Neural cell (in vitro differentiated cells): ENCODE data around the gene DMWD. TPM values are rescaled to one million over a fixed set of nuclear protein-coding genes. Genes with fewer than 3 reads are reported as not detected.

Source experiments
- H2AFZ ChIP-seq: fragments of 200-600, 300-800 bp; sonication (generic), shearing (Covaris generic); 2 replicates; pipeline ENCODE4 v1.6.0; 2014; ENCODE audit warnings: low read depth, mild to moderate bottlenecking, antibody characterized with exemption, low read length, moderate library complexity
- H3F3A ChIP-seq: fragments of 200-600 bp; shearing (Covaris generic); 2 replicates; pipeline ENCODE4 v1.6.1; 2016; ENCODE audit warnings: mild to moderate bottlenecking, moderate library complexity, mixed read lengths, antibody characterized with exemption, low read length; ENCODE audit not compliant: insufficient read depth, poor library complexity, severe bottlenecking
- H3K27ac ChIP-seq: fragments of 200-600, 300-800 bp; sonication (generic), shearing (Covaris generic); 2 replicates; pipeline ENCODE4 v1.5.1; 2014; ENCODE audit warnings: mild to moderate bottlenecking, low read length, moderate library complexity
- H3K27me3 ChIP-seq: fragments of 300-800, 200-600 bp; sonication (generic), shearing (Covaris generic); 2 replicates; pipeline ENCODE4 v1.6.0; 2014; ENCODE audit warnings: mild to moderate bottlenecking, low read depth, low read length, moderate library complexity; ENCODE audit not compliant: insufficient read depth
- H3K36me3 ChIP-seq: fragments of 300-800, 200-600 bp; sonication (generic), shearing (Covaris generic); 2 replicates; pipeline ENCODE4 v1.5.1; 2014; ENCODE audit warnings: mild to moderate bottlenecking, antibody characterized with exemption, low read length, moderate library complexity; ENCODE audit not compliant: insufficient read depth
- H3K4me2 ChIP-seq: fragments of 300-800, 200-600 bp; sonication (generic), shearing (Covaris generic); 2 replicates; pipeline ENCODE4 v1.6.0; 2014; ENCODE audit warnings: mild to moderate bottlenecking, low read length
- H3K4me3 ChIP-seq: fragments of 300-800, 200-600 bp; sonication (generic), shearing (Covaris generic); 2 replicates; pipeline ENCODE4 v1.5.1; 2014; ENCODE audit warnings: mild to moderate bottlenecking, low read length, moderate library complexity
- H3K79me2 ChIP-seq: fragments of 200-600 bp; shearing (Covaris generic); replicated peaks from 2 replicates; pipeline ENCODE4 v1.6.0; 2014; ENCODE audit warnings: mild to moderate bottlenecking, low read length, moderate library complexity; ENCODE audit not compliant: insufficient read depth
- H3K9ac ChIP-seq: fragments of 300-800, 200-600 bp; sonication (generic), shearing (Covaris generic); 2 replicates; pipeline ENCODE4 v1.6.1; 2016; ENCODE audit warnings: mild to moderate bottlenecking, low read length, mixed read lengths
- H3K9me2 ChIP-seq: fragments of 200-600 bp; shearing (Covaris generic); 2 replicates; pipeline ENCODE4 v1.6.1; 2016; ENCODE audit warnings: mild to moderate bottlenecking, low read length, mixed read lengths; ENCODE audit not compliant: insufficient read depth
- H3K9me3 ChIP-seq: fragments of 200-600, 300-800 bp; sonication (generic), shearing (Covaris generic); 2 replicates; pipeline ENCODE4 v1.6.1; 2016; ENCODE audit warnings: mild to moderate bottlenecking, mixed run types, low read length, moderate library complexity, mixed read lengths
- H4K20me1 ChIP-seq: fragments of 200-600 bp; shearing (Covaris generic); 2 replicates; pipeline ENCODE4 v1.6.1; 2016; ENCODE audit warnings: mild to moderate bottlenecking, mixed run types; ENCODE audit not compliant: insufficient read depth
- EP300 ChIP-seq: fragments of 450-650 bp; conservative IDR thresholded peaks from 2 replicates; pipeline ENCODE4 v1.6.1; 2014; ENCODE audit warnings: antibody characterized with exemption, mild to moderate bottlenecking, moderate library complexity; ENCODE audit not compliant: poor library complexity, severe bottlenecking
- EZH2 ChIP-seq: fragments of 200-600, 300-800 bp; shearing (Covaris generic), sonication (generic); IDR thresholded peaks from 2 replicates; pipeline ENCODE4 v1.6.1; 2014; ENCODE audit warnings: antibody characterized with exemption, low read length, borderline replicate concordance, mild to moderate bottlenecking; ENCODE audit not compliant: insufficient read depth, poor library complexity, severe bottlenecking
- MXI1 ChIP-seq: fragments of 450-650 bp; conservative IDR thresholded peaks from 2 replicates; pipeline ENCODE4 v1.6.1; 2014; ENCODE audit warnings: antibody characterized with exemption, mild to moderate bottlenecking; ENCODE audit not compliant: poor library complexity, severe bottlenecking
- POLR2AphosphoS5 ChIP-seq: IDR thresholded peaks from 2 replicates; pipeline ENCODE4 v1.6.1; 2012
- RAD21 ChIP-seq: fragments of 450-650 bp; conservative IDR thresholded peaks from 2 replicates; pipeline ENCODE4 v1.6.1; 2014; ENCODE audit warnings: antibody characterized with exemption, mild to moderate bottlenecking, moderate library complexity
- SMC3 ChIP-seq: fragments of 450-650 bp; conservative IDR thresholded peaks from 2 replicates; pipeline ENCODE4 v1.6.1; 2014; ENCODE audit warnings: antibody characterized with exemption, mild to moderate bottlenecking, moderate library complexity; ENCODE audit not compliant: poor library complexity
- TAF1 ChIP-seq: IDR thresholded peaks from 2 replicates; pipeline ENCODE4 v1.6.1; 2012; ENCODE audit warnings: low read depth
- polyA plus RNA-seq: library from polyadenylated mRNA; depleted of rRNA; stranded (reverse); fragments of >200 nt; gene quantifications from 2 replicates; pipeline ENCODE4 v1.2.3, GENCODE V29; 2014
- TF ChIP-seq, protein P1 (sequence below): IDR thresholded peaks from 2 replicates; pipeline ENCODE4 v1.6.1; 2012; ENCODE audit warnings: borderline replicate concordance
- TF ChIP-seq, protein P2 (sequence below): fragments of 450-650 bp; IDR thresholded peaks from 2 replicates; pipeline ENCODE4 v1.5.1; 2014; ENCODE audit warnings: antibody characterized with exemption, mild to moderate bottlenecking, moderate library complexity; ENCODE audit not compliant: poor library complexity, severe bottlenecking

Gene DMWD
- polyA plus RNA-seq, 1 donor from 2014 or later = 20.4 TPM

DNA sequence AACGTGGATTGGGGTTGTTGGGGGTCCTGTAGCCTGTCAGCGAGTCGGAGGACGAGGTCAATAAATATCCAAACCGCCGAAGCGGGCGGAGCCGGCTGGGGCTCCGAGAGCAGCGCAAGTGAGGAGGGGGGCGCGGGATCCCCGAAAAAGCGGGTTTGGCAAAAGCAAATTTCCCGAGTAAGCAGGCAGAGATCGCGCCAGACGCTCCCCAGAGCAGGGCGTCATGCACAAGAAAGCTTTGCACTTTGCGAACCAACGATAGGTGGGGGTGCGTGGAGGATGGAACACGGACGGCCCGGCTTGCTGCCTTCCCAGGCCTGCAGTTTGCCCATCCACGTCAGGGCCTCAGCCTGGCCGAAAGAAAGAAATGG lies 22.8 kb downstream of the DMWD start:
- no peak overlapping the region for H2AFZ ChIP-seq
- peak overlapping the region; percentile 73 for H3K27ac ChIP-seq

DNA sequence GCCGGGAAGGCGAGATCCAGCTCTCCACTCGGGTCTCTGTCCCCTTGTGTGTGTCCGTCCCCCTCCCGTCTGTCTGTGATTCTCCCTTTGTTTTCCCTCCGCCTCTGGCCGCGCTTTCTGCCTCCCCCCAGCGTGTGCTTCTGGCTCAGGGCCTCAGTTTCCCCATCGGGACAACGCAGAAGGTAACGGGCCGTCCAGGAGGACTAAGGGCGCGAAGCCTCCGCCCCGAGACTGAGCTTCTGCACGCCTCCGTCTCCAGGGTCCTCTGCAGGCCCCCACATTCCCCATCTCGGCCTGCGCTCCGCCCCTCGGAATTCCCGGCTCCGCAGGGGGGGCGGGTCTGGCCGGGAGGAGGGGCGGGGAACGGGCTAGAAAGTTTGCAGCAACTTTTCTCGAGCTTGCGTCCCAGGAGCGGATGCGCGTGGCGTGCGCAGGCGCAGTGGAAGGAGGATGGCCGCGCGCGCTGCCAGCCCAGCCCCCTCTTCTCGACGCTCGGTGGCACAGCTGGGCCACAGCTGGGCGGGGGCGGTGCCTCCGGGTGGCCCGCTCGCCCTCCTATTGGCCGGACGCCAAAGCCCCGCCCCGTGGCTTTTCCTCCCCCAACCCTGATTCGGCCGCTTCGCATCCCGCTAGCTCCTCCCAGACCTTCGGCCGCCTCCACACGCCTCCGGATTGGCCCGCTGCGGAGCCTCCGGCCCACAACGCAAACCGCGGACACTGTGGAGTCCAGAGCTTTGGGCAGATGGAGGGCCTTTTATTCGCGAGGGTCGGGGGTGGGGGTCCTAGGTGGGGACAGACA lies 23.5 kb downstream of the DMWD start, which contains the start of gene SIX5:
Gene SIX5 (minus strand): TSS at position 269 of the 799 bp plus-strand sequence. CDS start 408 bp downstream, outside the sequence.
- TF ChIP-seq EP300 (peak; percentile 30), POLR2AphosphoS5 (no peak)
- Histone ChIP-seq H4K20me1 (no peaks in the 10 kb centered on the region), H3K27me3 (peaks cover 22% of the 10 kb centered on the region), H3K9me3 (no peaks in the 10 kb centered on the region), H3F3A (no peaks in the 10 kb centered on the region), H3K79me2 (no peaks in the 10 kb centered on the region), H3K4me2 (peak within 1 kb of the TSS; percentile 82), H3K4me3 (peak within 1 kb of the TSS; percentile 68), H2AFZ (no peak within 1 kb of the TSS), H3K27ac (peak within 1 kb of the TSS; percentile 73), H3K9me2 (no peaks in the 10 kb centered on the region), H3K36me3 (no peaks in the 10 kb centered on the region), H3K9ac (peak within 1 kb of the TSS; percentile 66)

More for the DNA sequence above, 22.8 kb downstream of the DMWD start:
- H3K79me2 ChIP-seq = no peaks in the 10 kb centered on the region
- peaks cover 22% of the 10 kb centered on the region for H3K27me3 ChIP-seq
- peak overlapping the region; percentile 66 for H3K9ac ChIP-seq
- peak overlapping the region; percentile 68 for H3K4me3 ChIP-seq
- no peaks in the 10 kb centered on the region for H3K9me2 ChIP-seq
- TF ChIP-seq SMC3 (no peak), RAD21 (no peak), MXI1 (no peak), TAF1 (no peak), EZH2 (no peak)
- TF ChIP-seq, protein P1, sequence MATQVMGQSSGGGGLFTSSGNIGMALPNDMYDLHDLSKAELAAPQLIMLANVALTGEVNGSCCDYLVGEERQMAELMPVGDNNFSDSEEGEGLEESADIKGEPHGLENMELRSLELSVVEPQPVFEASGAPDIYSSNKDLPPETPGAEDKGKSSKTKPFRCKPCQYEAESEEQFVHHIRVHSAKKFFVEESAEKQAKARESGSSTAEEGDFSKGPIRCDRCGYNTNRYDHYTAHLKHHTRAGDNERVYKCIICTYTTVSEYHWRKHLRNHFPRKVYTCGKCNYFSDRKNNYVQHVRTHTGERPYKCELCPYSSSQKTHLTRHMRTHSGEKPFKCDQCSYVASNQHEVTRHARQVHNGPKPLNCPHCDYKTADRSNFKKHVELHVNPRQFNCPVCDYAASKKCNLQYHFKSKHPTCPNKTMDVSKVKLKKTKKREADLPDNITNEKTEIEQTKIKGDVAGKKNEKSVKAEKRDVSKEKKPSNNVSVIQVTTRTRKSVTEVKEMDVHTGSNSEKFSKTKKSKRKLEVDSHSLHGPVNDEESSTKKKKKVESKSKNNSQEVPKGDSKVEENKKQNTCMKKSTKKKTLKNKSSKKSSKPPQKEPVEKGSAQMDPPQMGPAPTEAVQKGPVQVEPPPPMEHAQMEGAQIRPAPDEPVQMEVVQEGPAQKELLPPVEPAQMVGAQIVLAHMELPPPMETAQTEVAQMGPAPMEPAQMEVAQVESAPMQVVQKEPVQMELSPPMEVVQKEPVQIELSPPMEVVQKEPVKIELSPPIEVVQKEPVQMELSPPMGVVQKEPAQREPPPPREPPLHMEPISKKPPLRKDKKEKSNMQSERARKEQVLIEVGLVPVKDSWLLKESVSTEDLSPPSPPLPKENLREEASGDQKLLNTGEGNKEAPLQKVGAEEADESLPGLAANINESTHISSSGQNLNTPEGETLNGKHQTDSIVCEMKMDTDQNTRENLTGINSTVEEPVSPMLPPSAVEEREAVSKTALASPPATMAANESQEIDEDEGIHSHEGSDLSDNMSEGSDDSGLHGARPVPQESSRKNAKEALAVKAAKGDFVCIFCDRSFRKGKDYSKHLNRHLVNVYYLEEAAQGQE = no peak
- TF ChIP-seq, protein P2, sequence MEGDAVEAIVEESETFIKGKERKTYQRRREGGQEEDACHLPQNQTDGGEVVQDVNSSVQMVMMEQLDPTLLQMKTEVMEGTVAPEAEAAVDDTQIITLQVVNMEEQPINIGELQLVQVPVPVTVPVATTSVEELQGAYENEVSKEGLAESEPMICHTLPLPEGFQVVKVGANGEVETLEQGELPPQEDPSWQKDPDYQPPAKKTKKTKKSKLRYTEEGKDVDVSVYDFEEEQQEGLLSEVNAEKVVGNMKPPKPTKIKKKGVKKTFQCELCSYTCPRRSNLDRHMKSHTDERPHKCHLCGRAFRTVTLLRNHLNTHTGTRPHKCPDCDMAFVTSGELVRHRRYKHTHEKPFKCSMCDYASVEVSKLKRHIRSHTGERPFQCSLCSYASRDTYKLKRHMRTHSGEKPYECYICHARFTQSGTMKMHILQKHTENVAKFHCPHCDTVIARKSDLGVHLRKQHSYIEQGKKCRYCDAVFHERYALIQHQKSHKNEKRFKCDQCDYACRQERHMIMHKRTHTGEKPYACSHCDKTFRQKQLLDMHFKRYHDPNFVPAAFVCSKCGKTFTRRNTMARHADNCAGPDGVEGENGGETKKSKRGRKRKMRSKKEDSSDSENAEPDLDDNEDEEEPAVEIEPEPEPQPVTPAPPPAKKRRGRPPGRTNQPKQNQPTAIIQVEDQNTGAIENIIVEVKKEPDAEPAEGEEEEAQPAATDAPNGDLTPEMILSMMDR = no peak
- no peaks in the 10 kb centered on the region for H3K9me3 ChIP-seq
- H4K20me1 ChIP-seq = no peaks in the 10 kb centered on the region
- peak overlapping the region; percentile 64 for H3K4me2 ChIP-seq
- H3F3A ChIP-seq = no peaks in the 10 kb centered on the region
- no peaks in the 10 kb centered on the region for H3K36me3 ChIP-seq
